T-helper 22 cell (primary cell): ENCODE measurements around the gene STARD3NL.
"Not testable (repeated sequence)": the region's sequence is repeated elsewhere in the genome, so short reads cannot be mapped to it uniquely, and the experiment has no call there.

ENCODE experiments used
- DNase-seq: peaks from one replicate; pipeline ENCODE4 v3.0.0-alpha.2; 2020; ENCODE audit warnings: low read depth

STARD3NL gene

DNA sequence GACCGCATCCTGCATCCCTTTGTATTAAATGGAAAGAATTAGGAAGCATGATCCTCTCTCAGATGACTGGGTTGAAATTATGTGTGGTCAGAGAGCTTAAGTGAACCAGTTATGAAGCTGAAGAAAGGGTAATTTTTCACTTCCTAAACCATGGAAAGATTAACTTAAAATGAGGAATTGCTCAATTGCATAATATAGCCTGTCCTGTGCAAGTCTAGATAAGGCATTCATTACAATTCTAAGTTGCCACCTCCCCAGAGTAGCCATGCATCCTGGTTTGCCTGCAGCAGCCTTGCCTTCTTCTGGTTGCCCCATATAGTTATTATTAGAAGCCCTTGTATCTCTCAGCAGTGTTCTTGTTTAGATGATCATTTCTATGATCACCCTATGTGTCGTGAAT lies 45.3 kb downstream of the STARD3NL start:
- DNase-seq: no peak

DNA sequence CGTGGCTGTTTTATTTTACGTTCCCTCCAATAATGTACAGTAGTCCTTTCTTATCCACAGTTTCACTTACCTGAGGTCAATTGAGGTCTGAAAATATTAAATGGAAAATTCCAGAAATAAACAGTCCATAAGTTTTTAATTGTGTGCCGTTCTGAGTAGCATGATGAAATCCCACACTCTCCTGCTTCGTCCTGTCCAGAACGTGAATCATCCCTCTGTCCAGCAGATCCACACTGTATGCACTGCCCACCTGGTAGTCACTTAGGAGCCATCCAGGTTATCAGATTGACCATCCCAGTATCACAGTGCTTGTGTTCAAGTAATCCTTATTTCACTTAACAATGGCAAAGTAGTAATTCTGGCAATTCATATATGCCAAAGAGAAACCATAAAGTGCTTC lies 46.3 kb downstream of the STARD3NL start:
- no peak for DNase-seq

DNA sequence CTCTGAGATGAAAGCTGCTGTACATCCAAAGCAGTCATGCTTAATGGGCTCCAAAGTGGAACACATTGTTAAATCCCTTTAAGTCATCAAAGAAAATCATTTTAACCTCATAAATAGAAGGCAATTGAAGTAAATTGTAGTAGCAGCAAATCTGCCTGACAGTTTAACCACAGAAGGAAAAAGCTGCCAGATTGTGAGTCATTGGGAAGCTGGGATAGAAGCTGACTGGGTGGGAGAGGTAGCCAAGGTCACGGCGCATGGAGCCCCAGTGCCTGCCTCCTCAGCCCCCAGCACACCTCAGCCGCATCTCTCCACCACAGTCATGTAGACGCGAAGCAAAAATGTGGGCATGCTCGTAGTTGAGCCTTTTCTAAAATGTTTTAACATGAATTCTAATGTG lies 51.3 kb downstream of the STARD3NL start:
- no peak for DNase-seq

DNA sequence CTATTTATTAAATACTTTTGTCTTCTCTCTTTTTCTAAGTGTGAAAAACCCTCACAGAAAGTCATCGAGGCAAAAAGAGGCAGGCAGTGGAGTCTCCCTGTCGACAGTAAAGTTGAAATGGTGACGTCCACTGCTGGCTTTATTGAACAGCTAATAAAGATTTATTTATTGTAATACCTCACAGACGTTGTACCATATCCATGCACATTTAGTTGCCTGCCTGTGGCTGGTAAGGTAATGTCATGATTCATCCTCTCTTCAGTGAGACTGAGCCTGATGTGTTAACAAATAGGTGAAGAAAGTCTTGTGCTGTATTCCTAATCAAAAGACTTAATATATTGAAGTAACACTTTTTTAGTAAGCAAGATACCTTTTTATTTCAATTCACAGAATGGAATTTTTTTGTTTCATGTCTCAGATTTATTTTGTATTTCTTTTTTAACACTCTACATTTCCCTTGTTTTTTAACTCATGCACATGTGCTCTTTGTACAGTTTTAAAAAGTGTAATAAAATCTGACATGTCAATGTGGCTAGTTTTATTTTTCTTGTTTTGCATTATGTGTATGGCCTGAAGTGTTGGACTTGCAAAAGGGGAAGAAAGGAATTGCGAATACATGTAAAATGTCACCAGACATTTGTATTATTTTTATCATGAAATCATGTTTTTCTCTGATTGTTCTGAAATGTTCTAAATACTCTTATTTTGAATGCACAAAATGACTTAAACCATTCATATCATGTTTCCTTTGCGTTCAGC lies 52.0 kb downstream of the STARD3NL start:
- DNase-seq: no peak

DNA sequence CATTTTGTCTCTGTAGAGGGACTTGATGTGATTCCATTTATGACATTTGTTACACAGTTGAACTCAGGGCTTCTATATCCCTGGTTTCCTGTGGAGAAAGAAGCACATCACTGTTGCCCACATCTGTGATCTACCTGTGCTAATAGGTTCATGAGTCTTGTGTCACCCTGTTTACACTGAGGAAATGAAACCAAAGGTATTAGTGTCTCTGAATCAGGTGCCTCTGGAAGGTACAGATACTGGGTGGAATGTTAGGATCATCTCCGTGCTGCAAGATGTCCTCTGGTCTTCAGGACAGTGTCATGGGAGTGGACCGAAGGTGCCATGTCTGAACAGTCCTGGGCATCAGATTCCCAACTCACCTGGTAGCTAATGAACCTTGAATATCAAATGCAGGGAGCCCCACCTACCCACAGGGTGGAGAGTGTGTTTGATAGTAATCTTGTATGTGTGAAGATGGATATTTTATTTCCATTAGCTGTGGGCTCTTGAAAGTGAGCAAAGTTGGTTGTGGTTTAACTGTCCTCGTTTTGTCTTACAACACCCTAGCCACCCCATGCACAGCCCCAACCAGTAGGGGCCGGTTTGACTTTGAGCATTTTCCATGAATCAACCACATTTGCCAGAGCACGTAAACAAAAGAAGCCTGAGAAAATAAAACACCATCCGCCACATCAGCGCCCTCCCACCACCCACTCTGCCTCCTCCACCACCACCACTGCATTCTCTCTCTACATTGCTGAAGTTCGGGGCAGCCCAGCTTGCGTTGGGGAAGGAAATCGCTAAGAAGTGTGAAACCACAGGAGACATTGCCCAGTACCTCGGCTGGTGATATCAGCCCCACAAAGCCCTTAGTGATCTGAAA lies 54.7 kb downstream of the STARD3NL start:
- DNase-seq: peak; percentile 60

DNA sequence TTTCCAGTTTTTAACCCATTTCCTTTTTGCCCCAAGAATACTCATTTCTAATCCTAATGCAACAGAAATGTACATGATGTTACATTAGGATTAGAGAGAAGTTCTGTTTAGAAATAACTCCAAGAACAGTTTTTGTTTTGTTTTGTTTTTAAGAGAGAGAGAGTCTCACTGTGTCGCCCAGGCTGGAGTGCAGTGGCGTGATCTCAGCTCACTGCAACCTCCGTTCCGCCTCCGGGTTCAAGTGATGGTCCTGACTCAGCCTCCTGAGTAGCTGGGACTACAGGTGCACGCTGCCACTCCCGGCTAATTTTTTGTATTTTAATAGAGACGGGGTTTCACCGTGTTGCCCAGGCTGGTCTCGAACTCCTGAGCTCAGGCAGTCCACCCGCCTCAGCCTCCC lies 56.7 kb downstream of the STARD3NL start:
- not testable (repeated sequence) for DNase-seq

DNA sequence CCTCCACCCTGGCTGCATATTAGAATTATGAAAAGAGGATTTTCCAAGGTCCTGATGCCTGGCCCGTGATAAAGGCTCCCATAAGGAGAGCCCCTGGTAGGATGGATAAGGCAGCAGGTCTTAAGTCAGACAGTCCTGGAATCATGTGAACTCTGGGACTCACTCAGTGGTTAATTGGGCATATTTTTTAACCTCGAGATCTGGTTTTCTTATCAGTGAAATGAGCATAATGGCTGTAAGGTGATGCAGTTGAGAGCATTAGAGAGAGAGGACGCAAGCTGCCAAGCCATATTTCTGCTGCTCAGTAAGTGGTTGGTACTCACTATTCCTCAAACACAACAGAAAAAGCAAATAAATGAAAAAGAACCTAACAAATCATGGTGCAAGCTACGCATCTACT lies 57.6 kb downstream of the STARD3NL start:
- DNase-seq: no peak

DNA sequence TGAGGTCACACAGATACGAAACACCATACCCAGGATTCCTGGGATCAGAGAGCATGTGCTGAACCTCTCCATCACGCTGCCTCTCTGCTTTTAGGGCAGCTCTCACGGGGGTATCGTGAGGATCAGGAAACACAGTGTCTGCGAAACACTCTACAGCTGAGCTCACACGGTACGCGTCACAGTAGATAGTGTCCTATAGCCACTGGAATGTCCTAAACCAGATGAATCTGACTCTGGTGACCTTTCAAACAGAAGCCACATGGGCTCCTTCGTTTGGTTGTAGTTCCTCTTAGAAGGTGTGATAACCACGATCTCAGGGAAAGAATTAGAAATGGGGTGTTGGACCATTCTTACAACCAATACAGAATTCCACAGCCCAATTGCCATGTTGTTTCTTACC lies 61.1 kb downstream of the STARD3NL start:
- not testable (repeated sequence) for DNase-seq

DNA sequence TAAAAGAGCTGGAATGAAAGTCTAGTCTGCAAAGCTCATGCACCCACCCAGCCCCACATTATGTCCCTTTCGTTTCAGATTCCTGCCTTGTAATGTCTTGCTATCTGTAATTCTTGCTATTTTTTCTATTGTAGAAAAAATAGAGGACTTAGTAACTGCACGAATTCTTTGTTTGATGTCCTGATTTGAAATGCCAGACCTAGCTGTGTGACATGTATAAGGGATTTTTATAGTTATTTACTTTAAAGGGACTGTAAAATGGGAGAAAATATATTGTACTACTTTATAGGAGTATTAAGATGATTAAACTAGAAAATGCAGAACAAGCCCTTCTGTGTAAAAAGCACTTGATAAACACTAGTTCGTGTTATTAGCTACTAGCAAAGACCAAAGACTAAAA lies 63.0 kb downstream of the STARD3NL start:
- no peak for DNase-seq

DNA sequence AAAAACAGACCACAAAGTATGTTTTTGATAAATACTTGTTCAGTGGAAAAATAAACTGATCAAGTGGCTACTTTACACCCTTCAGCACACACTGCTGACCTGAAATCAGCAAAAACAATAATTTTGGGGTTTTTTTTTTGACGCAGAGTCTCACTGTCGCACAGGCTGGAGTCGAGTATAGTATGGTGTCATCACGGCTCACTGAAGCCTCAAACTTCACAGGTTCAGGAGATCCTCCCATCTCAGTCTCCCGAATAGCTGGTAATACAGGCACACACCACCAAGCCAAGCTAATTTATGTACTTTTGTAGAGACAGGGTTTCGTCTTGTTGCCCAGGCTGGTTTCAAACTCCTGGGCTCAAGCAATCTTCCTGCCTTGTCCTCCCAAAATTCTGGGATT lies 64.8 kb downstream of the STARD3NL start:
- DNase-seq: no peak

DNA sequence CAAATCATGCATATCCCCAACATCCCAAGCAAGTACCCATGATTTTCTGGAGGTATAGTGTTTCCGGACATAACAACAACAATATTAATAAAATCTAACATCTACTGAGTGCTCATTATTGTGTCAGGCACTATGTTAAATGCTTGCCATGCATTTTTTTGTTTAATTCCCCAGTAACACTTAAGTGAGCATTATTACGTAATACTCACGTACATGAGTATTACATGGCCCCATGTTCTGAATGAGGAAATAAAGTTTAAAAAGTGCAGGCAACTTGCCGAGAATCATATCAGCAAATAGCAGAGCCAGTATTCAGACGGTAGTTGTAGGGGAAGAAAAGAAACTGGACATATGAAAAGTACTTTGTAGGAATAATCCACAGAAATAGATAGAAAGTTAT lies 65.3 kb downstream of the STARD3NL start:
- not testable (repeated sequence) for DNase-seq

DNA sequence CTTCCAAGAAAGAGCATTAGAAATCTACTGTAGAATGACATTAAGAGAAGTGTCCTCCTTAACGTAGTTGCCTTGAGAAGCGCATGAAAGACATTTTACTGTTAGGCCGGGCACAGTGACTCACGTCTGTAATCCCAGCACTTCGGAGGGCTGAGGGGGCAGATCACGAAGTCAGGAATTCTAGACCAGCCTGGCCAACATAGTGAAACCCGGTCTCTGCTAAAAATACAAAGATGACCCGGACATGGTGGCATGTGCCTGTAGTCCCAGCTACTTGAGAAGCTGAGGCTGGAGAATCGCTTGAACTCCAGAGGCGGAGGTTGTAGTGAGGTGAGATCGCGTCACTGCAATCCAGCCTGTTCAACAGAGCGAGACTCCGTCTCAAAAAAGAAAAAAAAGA lies 66.5 kb downstream of the STARD3NL start:
- DNase-seq: no peak

DNA sequence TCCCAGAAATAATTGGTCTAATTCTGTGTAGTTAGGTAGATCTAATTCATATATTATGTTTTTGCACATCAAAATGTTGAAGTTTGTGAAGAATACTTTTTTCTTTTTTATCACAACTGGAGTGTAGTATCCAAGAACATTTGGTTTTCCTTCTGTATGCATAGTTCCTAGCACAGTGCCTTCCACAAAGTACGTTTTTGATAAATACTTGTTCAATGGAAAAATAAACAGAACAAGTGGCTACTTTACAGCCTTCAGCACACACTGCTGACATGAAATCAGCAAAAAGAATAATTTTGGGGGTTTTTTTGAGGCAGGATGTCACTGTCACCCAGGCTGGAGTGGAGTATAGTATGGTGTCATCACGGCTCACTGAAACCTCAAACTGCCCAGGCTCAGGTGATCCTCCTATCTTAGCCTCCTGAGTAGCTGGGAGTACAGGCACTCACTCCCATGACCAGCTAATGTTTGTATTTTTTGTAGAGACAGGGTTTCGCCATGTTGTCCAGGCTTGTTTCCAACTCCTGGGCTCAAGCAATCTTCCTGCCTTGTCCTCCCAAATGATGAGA lies 67.4 kb downstream of the STARD3NL start:
- DNase-seq: no peak

DNA sequence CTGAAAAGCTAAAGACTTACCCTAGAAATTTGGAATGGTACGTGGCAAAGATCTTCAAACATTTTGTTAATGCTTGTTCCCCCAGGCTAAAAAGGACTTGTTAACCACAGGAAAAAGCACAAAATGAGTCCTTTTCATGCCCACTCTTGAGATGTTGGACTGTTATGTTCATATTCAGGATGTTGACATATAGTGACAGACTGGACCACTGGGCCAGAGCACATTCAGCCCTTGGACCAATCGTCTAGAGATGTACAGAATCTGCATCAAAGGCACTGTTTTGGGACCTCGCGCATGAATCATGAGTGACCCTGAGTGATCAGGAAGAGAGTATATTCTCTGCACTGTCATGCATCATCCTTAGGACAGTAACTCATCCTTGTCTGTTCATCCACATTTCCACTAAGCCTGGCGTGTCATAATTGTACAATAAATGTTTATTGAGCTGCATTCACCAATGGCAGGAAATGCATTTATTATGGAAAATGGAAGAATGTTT lies 70.1 kb downstream of the STARD3NL start:
- no peak for DNase-seq

DNA sequence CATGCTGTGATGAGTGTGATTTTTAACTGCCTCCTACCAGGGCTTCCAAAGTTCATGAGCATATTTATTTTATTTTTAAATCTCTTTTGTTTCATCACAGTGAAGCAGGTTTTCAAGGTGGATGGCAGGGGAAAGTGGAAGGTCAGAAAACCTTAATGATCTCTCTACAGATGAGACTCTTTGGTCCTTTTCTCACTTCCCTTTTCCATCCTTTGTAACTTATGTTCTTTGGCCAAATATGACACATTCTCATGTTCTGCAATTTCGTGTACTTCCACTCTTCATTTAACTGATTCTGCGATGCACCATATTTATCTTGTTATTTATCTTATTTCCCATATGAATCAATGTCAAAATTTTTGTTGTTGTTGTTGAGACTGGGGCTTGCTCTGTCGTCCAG lies 71.8 kb downstream of the STARD3NL start:
- DNase-seq: not testable (repeated sequence)

DNA sequence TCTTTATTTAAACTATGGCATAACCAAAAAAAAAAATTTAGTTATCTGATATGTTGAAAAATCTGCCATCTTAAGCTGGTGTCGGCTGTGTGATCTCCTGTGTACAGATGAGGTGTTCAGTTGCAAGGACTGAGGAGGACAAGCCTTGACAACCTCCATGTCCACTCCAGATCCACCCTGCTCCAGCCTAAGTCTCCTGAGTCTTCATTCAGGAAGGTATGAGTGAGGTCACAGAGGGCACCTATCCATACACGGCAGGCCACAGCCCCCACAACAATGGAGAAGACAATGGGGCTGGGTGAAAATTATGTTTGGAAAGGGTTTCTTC lies 79.3 kb downstream of the STARD3NL start:
- no peak for DNase-seq

DNA sequence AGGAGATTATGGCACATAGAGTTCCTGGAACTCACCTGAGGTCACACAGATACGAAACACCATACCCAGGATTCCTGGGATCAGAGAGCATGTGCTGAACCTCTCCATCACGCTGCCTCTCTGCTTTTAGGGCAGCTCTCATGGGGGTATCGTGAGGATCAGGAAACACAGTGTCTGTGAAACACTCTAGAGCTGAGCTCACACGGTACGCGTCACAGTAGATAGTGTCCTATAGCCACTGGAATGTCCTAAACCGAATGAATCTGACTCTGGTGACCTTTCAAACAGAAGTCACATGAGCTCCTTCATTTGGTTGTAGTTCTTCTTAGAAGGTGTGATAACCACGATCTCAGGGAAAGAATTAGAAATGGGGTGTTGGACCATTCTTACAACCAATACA lies 81.1 kb downstream of the STARD3NL start:
- DNase-seq: not testable (repeated sequence)

DNA sequence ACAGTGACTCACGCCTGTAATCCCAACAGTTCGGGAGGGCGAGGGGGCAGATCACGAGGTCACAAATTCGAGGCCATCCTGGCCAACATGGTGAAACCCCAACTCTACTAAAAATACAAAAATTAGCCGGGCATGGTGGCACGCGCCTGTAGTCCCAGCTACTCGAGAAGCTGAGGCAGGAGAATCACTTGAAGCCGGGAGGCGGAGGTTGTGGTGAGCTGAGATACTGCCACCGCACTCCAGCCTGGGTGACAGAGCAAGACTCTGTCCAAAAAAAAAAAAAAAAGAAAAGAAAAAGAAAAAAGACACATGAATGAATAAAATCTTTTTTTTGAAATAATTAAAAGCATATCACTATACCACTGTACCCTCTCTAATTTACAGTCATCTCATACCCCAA lies 83.6 kb downstream of the STARD3NL start:
- DNase-seq: not testable (repeated sequence)

DNA sequence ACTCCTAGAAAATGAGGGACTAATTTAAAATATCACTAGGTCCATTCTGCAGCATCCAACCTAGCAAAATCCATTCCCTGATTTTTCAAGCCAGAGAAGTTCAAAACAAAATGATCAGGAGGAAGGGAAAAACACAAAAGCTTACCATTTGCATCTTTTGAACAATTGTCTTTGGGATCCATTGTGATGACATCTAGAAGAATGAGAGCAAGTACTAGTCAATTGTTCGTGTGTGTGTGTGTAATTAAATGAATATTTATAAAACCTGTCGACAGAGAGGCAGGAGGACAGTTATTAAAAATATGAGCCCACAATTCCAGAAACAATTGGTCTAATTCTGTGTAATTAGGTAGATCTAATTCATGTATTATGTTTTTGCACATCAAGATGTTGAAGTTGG lies 84.0 kb downstream of the STARD3NL start:
- not testable (repeated sequence) for DNase-seq

DNA sequence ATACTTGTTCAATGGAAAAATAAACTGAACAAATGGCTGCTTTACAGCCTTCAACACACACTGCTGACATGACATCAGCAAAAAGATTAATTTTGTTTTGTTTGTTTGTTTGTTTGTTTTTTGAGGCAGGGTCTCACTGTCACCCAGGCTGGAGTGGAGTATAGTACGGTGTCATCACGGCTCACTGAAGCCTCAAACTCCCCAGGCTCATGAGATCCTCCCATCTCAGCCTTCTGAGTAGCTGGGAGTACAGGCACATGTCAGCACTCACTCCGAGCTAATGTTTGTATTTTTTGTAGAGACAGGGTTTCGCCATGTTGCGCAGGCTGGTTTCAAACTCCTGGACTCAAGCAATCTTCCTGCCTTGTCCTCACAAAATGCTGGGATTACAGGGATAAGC lies 84.5 kb downstream of the STARD3NL start:
- DNase-seq: no peak

DNA sequence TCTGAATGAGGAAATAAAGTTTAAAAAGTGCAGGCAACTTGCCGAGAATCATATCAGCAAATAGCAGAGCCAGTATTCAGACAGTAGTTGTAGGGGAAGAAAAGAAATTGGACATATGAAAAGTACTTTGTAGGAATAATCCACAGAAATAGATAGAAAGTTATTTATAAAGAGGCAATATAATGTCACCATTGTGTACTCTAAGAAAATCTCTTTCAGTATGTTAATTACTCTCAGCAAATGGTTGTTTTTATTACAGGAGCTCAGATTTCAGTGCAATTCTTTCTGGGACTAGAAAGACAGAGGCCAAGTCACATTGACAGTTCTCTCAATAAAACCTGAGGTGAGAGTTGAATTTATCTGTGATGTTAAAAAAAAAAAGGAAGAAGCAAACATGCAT lies 85.2 kb downstream of the STARD3NL start:
- not testable (repeated sequence) for DNase-seq

DNA sequence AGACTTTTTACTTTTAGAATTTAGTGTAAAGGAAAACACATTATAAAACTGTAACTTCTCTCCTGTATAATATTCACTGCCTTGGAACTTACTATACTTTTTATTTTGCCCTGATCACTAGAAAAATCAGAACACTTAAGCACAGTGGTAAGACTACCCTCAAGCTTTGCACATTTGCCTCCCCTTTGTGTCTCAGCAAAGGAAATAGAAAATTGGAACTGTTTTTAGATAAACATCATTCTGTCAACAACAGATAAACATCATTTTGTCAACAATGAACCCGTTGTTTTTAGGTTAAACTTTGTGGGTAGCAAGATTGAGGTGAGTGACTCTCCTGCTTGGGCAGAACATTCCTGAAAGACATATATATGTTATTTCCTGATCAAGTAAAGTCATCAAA lies 86.6 kb downstream of the STARD3NL start:
- DNase-seq: not testable (repeated sequence)

DNA sequence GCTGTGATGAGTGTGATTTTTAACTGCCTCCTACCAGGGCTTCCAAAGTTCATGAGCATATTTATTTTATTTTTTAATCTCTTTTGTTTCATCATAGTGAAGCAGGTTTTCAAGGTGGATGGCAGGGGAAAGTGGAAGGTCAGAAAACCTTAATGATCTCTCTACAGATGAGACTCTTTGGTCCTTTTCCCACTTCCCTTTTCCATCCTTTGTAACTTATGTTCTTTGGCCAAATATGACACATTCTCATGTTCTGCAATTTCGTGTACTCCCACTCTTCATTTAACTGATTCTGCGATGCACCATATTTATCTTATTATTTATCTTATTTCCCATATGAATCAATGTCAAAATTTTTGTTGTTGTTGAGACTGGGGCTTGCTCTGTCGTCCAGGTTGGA lies 87.9 kb downstream of the STARD3NL start:
- DNase-seq: not testable (repeated sequence)
